ENCODE results near the gene SERINC5.

GRCh38 chr5:80208381-80208780 is 47.5 kb downstream of the SERINC5 start:
- TF ChIP-seq CTCF (conservative IDR thresholded peaks at IDR 0.05 in 1 of 2, IDR thresholded peaks at IDR 0.05 in 1 of 2; ENCODE audit: extremely low read depth in 1 of 2, insufficient read depth in 1 of 2, low read depth in 1 of 2, low read length in 2 of 2) (no peak), EZH2 (IDR thresholded peaks at IDR 0.05; ENCODE audit: borderline replicate concordance, low read length) (no peak)
